IMR-90 (cell line): ENCODE results near the gene PHF21B. TPM values are rescaled to one million over a fixed set of nuclear protein-coding genes. Genes with fewer than 3 reads are reported as not detected.

Source experiments
- ATAC-seq: fragments of 200-7000 bp; cut with Tn5 transposase; 2 replicates; pipeline ENCODE4 v1.9.1; 2020; ENCODE audit warnings: low read depth, mild to moderate bottlenecking, moderate library complexity
- BruUV-seq: library from RNA; stranded (reverse); fragments of 400-500 nt; replicated peaks from 2 replicates; lab custom pipeline; 2021; lab: Mats Ljungman, UMichigan
- CTCF ChIA-PET: fragments of 300-600 bp; formaldehyde crosslinking; extraction: SDS; loops from one replicate; lab custom pipeline; 2021; ENCODE audit warnings: antibody characterized with exemption; lab: Yijun Ruan, JAX
- POLR2A ChIA-PET: fragments of 300-600 bp; sonication (Branson Sonifier 250); formaldehyde crosslinking; loops from one replicate; lab custom pipeline; 2022; ENCODE audit warnings: antibody characterized with exemption; ENCODE audit not compliant: unreplicated experiment; lab: Charles Lee
- DNase-seq: peaks from one replicate; pipeline ENCODE4 v3.0.0; 2013
- H2AFZ ChIP-seq: replicated peaks from 2 replicates; pipeline ENCODE3; 2013; ENCODE audit warnings: low read length, mild to moderate bottlenecking; ENCODE audit not compliant: poor library complexity
- H2AK5ac ChIP-seq: 2 replicates; pipeline ENCODE4 v1.6.1; 2013; ENCODE audit warnings: low read depth, low read length, inconsistent platforms
- H2AK9ac ChIP-seq: replicated peaks from 2 replicates; pipeline ENCODE3; 2013; ENCODE audit warnings: mild to moderate bottlenecking, low read depth, low read length, moderate library complexity; ENCODE audit not compliant: poor library complexity
- H2BK120ac ChIP-seq: 2 replicates; pipeline ENCODE4 v1.6.1; 2013; ENCODE audit warnings: low read depth, low read length, inconsistent platforms
- H2BK15ac ChIP-seq: 3 replicates; pipeline ENCODE4 v1.6.1; 2013; ENCODE audit warnings: low read depth, low read length, inconsistent platforms
- H2BK20ac ChIP-seq: 2 replicates; pipeline ENCODE4 v1.6.1; 2013; ENCODE audit warnings: low read depth, mild to moderate bottlenecking, inconsistent platforms, low read length, moderate library complexity
- H2BK5ac ChIP-seq: 2 replicates; pipeline ENCODE4 v1.6.1; 2013; ENCODE audit warnings: mild to moderate bottlenecking, low read depth, low read length, inconsistent platforms; ENCODE audit not compliant: poor library complexity, severe bottlenecking
- H3K14ac ChIP-seq: replicated peaks from 2 replicates; pipeline ENCODE4 v1.6.1; 2013; ENCODE audit warnings: low read depth, low read length, inconsistent platforms
- H3K18ac ChIP-seq: 2 replicates; pipeline ENCODE4 v1.6.1; 2013; ENCODE audit warnings: low read depth, low read length, control low read depth
- H3K23ac ChIP-seq: 2 replicates; pipeline ENCODE4 v1.6.1; 2013; ENCODE audit warnings: low read depth, low read length, inconsistent platforms
- H3K27ac ChIP-seq: 2 replicates; pipeline ENCODE4 v1.5.1; 2013; ENCODE audit warnings: mild to moderate bottlenecking, control low read depth, low read length; ENCODE audit not compliant: insufficient read depth
- H3K27me3 ChIP-seq: 2 replicates; pipeline ENCODE4 v1.6.1; 2013; ENCODE audit warnings: low read length; ENCODE audit not compliant: control insufficient read depth, insufficient read depth
- H3K36me3 ChIP-seq: 2 replicates; pipeline ENCODE4 v1.6.1; 2013; ENCODE audit warnings: low read length, mixed read lengths; ENCODE audit not compliant: control insufficient read depth, insufficient read depth
- H3K4ac ChIP-seq: 2 replicates; pipeline ENCODE4 v1.6.1; 2013; ENCODE audit warnings: low read depth, low read length, inconsistent platforms
- H3K4me1 ChIP-seq: 2 replicates; pipeline ENCODE4 v1.6.1; 2013; ENCODE audit warnings: low read length, mixed read lengths; ENCODE audit not compliant: control insufficient read depth, insufficient read depth
- H3K4me2 ChIP-seq: 2 replicates; pipeline ENCODE4 v1.6.1; 2013; ENCODE audit warnings: low read depth, mild to moderate bottlenecking, control low read depth, low read length, moderate library complexity
- H3K4me3 ChIP-seq: 2 replicates; pipeline ENCODE4 v1.5.1; 2013; ENCODE audit warnings: low read depth, mild to moderate bottlenecking, control low read depth, low read length, moderate library complexity; ENCODE audit not compliant: insufficient read depth
- H3K56ac ChIP-seq: 2 replicates; pipeline ENCODE4 v1.6.1; 2013; ENCODE audit warnings: low read length, inconsistent platforms; ENCODE audit not compliant: insufficient read depth; ENCODE audit errors: extremely low read depth
- H3K79me1 ChIP-seq, 2 experiments: 2 replicates each; pipeline ENCODE4 v1.6.1; 2013; ENCODE audit warnings: low read length in 2 of 2, inconsistent platforms in 1 of 2, low read depth in 1 of 2
- H3K9ac ChIP-seq: 2 replicates; pipeline ENCODE4 v1.6.1; 2013; ENCODE audit warnings: low read depth, low read length, control low read depth
- H3K9me1 ChIP-seq: 2 replicates; pipeline ENCODE4 v1.6.1; 2013; ENCODE audit warnings: low read length, inconsistent platforms; ENCODE audit not compliant: insufficient read depth
- H3K9me3 ChIP-seq: 2 replicates; pipeline ENCODE4 v1.6.1; 2013; ENCODE audit warnings: low read length; ENCODE audit not compliant: control insufficient read depth, insufficient read depth
- H4K20me1 ChIP-seq: 2 replicates; pipeline ENCODE4 v1.6.1; 2013; ENCODE audit warnings: low read length, inconsistent platforms; ENCODE audit not compliant: insufficient read depth
- H4K5ac ChIP-seq: 2 replicates; pipeline ENCODE4 v1.6.1; 2013; ENCODE audit warnings: mild to moderate bottlenecking, low read depth, low read length, control low read depth
- H4K8ac ChIP-seq, 2 experiments: 2 replicates each; pipeline ENCODE4 v1.6.1; 2013; ENCODE audit warnings: low read depth in 2 of 2, low read length in 2 of 2, control low read depth in 1 of 2, inconsistent platforms in 1 of 2
- H4K91ac ChIP-seq: 2 replicates; pipeline ENCODE4 v1.6.1; 2013; ENCODE audit warnings: low read depth, low read length, inconsistent platforms; ENCODE audit not compliant: insufficient read depth
- CHD1 ChIP-seq: IDR thresholded peaks from 2 replicates; pipeline ENCODE4 v1.6.1; 2012; ENCODE audit warnings: low read depth, low read length, improper control_type of control experiment
- FOS ChIP-seq: fragments of 150-350 bp; IDR thresholded peaks from 2 replicates; pipeline ENCODE4 v1.6.1; 2016; ENCODE audit warnings: low read depth, low read length
- NFE2L2 ChIP-seq: fragments of 150-350 bp; IDR thresholded peaks from 2 replicates; pipeline ENCODE4 v1.6.1; 2016; ENCODE audit warnings: low read depth, mild to moderate bottlenecking, low read length
- WGBS, 2 experiments: methylation state at CpG; one replicate each; pipeline versions ENCODE4 v1.1.5 to v1.1.7; 2013; ENCODE audit warnings: missing lambda C conversion rate in 2 of 2; ENCODE audit not compliant: insufficient read length in 1 of 2; ENCODE audit errors: extremely low coverage in 2 of 2; 5-methylcytosine and 5-hydroxymethylcytosine counted together
- dilution Hi-C: fragments of 300-500 bp; cut with HindIII; formaldehyde crosslinking; loops from one replicate; pipeline ENCODE4 v1.14.3; 2018; ENCODE audit warnings: low sequenced_read_pairs; ENCODE audit not compliant: unreplicated experiment
- in situ Hi-C: fragments of 300-500 bp; cut with MboI; formaldehyde crosslinking; loops from 3 replicates; pipeline ENCODE4 v1.14.3; 2019; ENCODE audit warnings: low sequenced_read_pairs, inconsistent platforms, mixed read lengths
- intact Hi-C: fragments of 100-400 bp; cut with micrococcal nuclease; formaldehyde crosslinking; loops from 2 replicates; pipeline ENCODE4 v1.10.0; 2022
- polyA plus RNA-seq, 3 experiments: library from polyadenylated mRNA; depleted of rRNA; stranded (reverse); fragments of >200 nt; gene quantifications; 2 replicates each; pipeline ENCODE4 v1.2.3, GENCODE V29; 2012; ENCODE audit warnings: low replicate concordance in 1 of 3
- total RNA-seq: library from RNA; depleted of rRNA; stranded (reverse); fragments of >200 nt; gene quantifications from 2 replicates; pipeline ENCODE4 v1.2.3, GENCODE V29; 2012

The PHF21B gene
- total and polyA plus RNA-seq, 2 of the 4 experiments (the other 2 are of a cell fraction) = 0.02 TPM; not detected in 1

- intact Hi-C loops = no loop called here
- Histone ChIP-seq H4K91ac (no peak overlapping the region), H3K18ac (no peak overlapping the region), H3K4me1 (no peaks in the 10 kb centered on the region), H3K23ac (no peak overlapping the region), H2BK20ac (no peak overlapping the region), H3K4ac (no peak overlapping the region), H3K27ac (no peak overlapping the region), H4K5ac (no peak overlapping the region), H3K56ac (no peak overlapping the region), H2BK5ac (no peak overlapping the region), H3K79me1 (no peaks in the 10 kb centered on the region), H4K20me1 (no peaks in the 10 kb centered on the region), H3K4me3 (no peak overlapping the region), H3K9me3 (0 out of 2 replicates have a peak, but pooled peaks cover 2% of the 10 kb centered on the region), H2AK5ac (no peak overlapping the region), H3K9ac (no peak overlapping the region), H2AFZ (no peak overlapping the region), H2AK9ac (no peak overlapping the region), H3K27me3 (peaks cover 7% of the 10 kb centered on the region; the same call in 1 of the 2 replicates), H3K14ac (no peak overlapping the region), H3K4me2 (no peak overlapping the region), H3K36me3 (no peaks in the 10 kb centered on the region), H2BK15ac (no peak overlapping the region), H3K9me1 (no peaks in the 10 kb centered on the region), H2BK120ac (no peak overlapping the region), H4K8ac (no peak overlapping the region)
- DNase-seq (no peak), ATAC-seq (no peak)
- BruUV-seq = no TSS peak
- TF ChIP-seq CHD1 (no peak), FOS (no peak), NFE2L2 (no peak)
- POLR2A ChIA-PET = no interaction called here
- WGBS, 2 experiments = 74% methylated on average over 3 of the region's 21 CpGs; no CpG with 5 or more reads in 1 of the 2 experiments
- CTCF ChIA-PET = no interaction called here
- in situ Hi-C loops = no loop called here
- dilution Hi-C loops = no loop called here
These were observed 101.8 kb downstream of the PHF21B start for GRCh38 chr22:44907765-44908737.
